ENCODE measurements around the gene SLC34A2. TPM values are rescaled to one million over a fixed set of nuclear protein-coding genes. Genes with fewer than 3 reads are reported as not detected.

SLC34A2 gene
- total and polyA plus RNA-seq, 10 of the 15 experiments (the other 5 are each of a cell fraction or from before 2014, with no cell fraction given): 0.08 to 0.59 TPM; not detected in 8

DNA sequence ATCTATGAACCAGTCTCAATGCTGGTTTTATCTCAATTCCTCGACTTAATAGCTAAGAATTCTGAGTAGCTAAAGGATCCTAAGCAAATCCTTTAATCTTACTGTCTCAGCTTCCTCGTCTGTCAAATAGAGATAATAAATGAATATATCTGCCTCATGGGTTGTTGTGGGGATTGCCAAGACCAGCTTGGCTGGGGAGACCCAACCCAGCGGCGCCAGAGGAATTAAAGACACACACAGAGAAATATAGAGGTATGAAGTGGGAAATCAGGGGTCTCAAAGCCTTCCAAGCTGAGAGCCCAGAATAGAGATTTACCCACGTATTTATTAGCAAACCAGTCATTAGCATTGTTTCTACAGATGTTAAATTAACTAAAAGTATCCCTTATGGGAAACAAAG, 41.9 kb downstream of the SLC34A2 start:
- no peaks in the 10 kb centered on the region for H3K9me3 ChIP-seq (replicated peaks; ENCODE audit: control insufficient read depth, insufficient read depth, low read length)
- H3K36me3 ChIP-seq (ENCODE audit: control insufficient read depth in 2 of 2, insufficient read depth in 2 of 2, low read length in 1 of 2): no peaks in the 10 kb centered on the region
- ChIA-PET RAD21 (ENCODE audit: unreplicated experiment) (no interaction called here), POLR2A (no interaction called here), CTCF (no interaction called here), SMC1A (ENCODE audit: uncharacterized antibody, unreplicated experiment) (no interaction called here)
- WGBS (ENCODE audit: insufficient coverage, insufficient replicate concordance, low lambda C conversion rate, missing lambda C conversion rate): 7% methylated on average over 5 of the region's 5 CpGs
- H3K4me1 ChIP-seq (ENCODE audit: control insufficient read depth, insufficient read depth, low read length): no peaks in the 10 kb centered on the region
- ATAC-seq: no peak
- no peak overlapping the region for H2AFZ ChIP-seq (ENCODE audit: control insufficient read depth, low read depth, low read length)
- H3K27ac ChIP-seq (ENCODE audit: control insufficient read depth, insufficient read depth): no peak overlapping the region
- in situ Hi-C loops (cut with MboI): no loop called here
- no peak overlapping the region for H3K4me3 ChIP-seq
- H3K27me3 ChIP-seq (replicated peaks in 1 of 2; ENCODE audit: control insufficient read depth in 2 of 2, insufficient read depth in 2 of 2, low read length in 1 of 2): peaks cover 0 to 3% of the 10 kb centered on the region in 2 experiments; a peak in 1 of 4 replicates
- BruUV-seq (replicated peaks): no TSS peak
- intact Hi-C loops (cut with micrococcal nuclease; ENCODE audit: unreplicated experiment): no loop called here
- H4K20me1 ChIP-seq (ENCODE audit: control insufficient read depth, insufficient read depth): no peaks in the 10 kb centered on the region
- FAIRE-seq: no peak
- no peak overlapping the region for H3K9ac ChIP-seq (ENCODE audit: control insufficient read depth, insufficient read depth, low read length)
- H3K79me2 ChIP-seq (ENCODE audit: control insufficient read depth, insufficient read depth, low read length): no peaks in the 10 kb centered on the region
- TF ChIP-seq ATF7 (IDR thresholded peaks at IDR 0.05; ENCODE audit: low read depth) (no peak), YY1 (IDR thresholded peaks at IDR 0.05; ENCODE audit: low read depth, low read length) (no peak), KLF5 (IDR thresholded peaks at IDR 0.05; ENCODE audit: partially characterized antibody) (no peak), KDM1A (IDR thresholded peaks at IDR 0.05; ENCODE audit: borderline replicate concordance) (no peak), NR2F1 (conservative IDR thresholded peaks at IDR 0.05) (no peak), RB1 (IDR thresholded peaks at IDR 0.05; ENCODE audit: borderline replicate concordance) (no peak), RAD51 (IDR thresholded peaks at IDR 0.05) (no peak), MEF2A (IDR thresholded peaks at IDR 0.05; ENCODE audit: insufficient read depth, low read depth, low read length) (no peak), GABPA (IDR thresholded peaks at IDR 0.05; ENCODE audit: low read depth) (no peak), EZH2 (IDR thresholded peaks at IDR 0.05; ENCODE audit: borderline replicate concordance, control insufficient read depth, low read depth, low read length) (no peak)
- TF ChIP-seq, protein P1, sequence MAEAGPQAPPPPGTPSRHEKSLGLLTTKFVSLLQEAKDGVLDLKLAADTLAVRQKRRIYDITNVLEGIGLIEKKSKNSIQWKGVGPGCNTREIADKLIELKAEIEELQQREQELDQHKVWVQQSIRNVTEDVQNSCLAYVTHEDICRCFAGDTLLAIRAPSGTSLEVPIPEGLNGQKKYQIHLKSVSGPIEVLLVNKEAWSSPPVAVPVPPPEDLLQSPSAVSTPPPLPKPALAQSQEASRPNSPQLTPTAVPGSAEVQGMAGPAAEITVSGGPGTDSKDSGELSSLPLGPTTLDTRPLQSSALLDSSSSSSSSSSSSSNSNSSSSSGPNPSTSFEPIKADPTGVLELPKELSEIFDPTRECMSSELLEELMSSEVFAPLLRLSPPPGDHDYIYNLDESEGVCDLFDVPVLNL (IDR thresholded peaks at IDR 0.05; ENCODE audit: low read depth, low read length): no peak
- TF ChIP-seq, protein P2, sequence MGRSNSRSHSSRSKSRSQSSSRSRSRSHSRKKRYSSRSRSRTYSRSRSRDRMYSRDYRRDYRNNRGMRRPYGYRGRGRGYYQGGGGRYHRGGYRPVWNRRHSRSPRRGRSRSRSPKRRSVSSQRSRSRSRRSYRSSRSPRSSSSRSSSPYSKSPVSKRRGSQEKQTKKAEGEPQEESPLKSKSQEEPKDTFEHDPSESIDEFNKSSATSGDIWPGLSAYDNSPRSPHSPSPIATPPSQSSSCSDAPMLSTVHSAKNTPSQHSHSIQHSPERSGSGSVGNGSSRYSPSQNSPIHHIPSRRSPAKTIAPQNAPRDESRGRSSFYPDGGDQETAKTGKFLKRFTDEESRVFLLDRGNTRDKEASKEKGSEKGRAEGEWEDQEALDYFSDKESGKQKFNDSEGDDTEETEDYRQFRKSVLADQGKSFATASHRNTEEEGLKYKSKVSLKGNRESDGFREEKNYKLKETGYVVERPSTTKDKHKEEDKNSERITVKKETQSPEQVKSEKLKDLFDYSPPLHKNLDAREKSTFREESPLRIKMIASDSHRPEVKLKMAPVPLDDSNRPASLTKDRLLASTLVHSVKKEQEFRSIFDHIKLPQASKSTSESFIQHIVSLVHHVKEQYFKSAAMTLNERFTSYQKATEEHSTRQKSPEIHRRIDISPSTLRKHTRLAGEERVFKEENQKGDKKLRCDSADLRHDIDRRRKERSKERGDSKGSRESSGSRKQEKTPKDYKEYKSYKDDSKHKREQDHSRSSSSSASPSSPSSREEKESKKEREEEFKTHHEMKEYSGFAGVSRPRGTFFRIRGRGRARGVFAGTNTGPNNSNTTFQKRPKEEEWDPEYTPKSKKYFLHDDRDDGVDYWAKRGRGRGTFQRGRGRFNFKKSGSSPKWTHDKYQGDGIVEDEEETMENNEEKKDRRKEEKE (IDR thresholded peaks at IDR 0.05): no peak
- no peak for DNase-seq (ENCODE audit: low read depth, low spot score)
- H3K4me2 ChIP-seq (ENCODE audit: control insufficient read depth, insufficient read depth): no peak overlapping the region
